Lower lobe of right lung (tissue), 2 donors: Measurements from ENCODE around the gene CSKMT. TPM values are rescaled to one million over a fixed set of nuclear protein-coding genes. Genes with fewer than 3 reads are reported as not detected.

ENCODE experiments used
- ATAC-seq, 2 donors: fragments of 200-7000 bp; cut with Tn5 transposase; one replicate each; pipeline ENCODE4 v1.9.1; 2020 to 2022; ENCODE audit warnings: mild to moderate bottlenecking in 2 of 2, moderate library complexity in 2 of 2
- DNase-seq: peaks from one replicate; pipeline ENCODE4 v3.0.0-alpha.2; 2020
- H3K27ac ChIP-seq: fragments of 200-600 bp; one replicate; pipeline ENCODE4 v1.8.0; 2022
- H3K27me3 ChIP-seq: fragments of 200-600 bp; one replicate; pipeline ENCODE4 v1.8.0; 2022; ENCODE audit warnings: low read depth
- H3K36me3 ChIP-seq: fragments of 200-600 bp; one replicate; pipeline ENCODE4 v1.8.0; 2022; ENCODE audit warnings: mild to moderate bottlenecking
- H3K4me1 ChIP-seq: fragments of 200-600 bp; one replicate; pipeline ENCODE4 v1.8.0; 2022
- H3K4me3 ChIP-seq: fragments of 200-600 bp; one replicate; pipeline ENCODE4 v1.8.0; 2022; ENCODE audit warnings: mild to moderate bottlenecking
- H3K9me3 ChIP-seq: fragments of 200-600 bp; one replicate; pipeline ENCODE4 v1.8.0; 2022
- CTCF ChIP-seq: fragments of 200-600 bp; IDR thresholded peaks from one replicate; pipeline ENCODE4 v1.8.0; 2022; ENCODE audit warnings: antibody characterized with exemption, mild to moderate bottlenecking
- intact Hi-C: fragments of 100-400 bp; cut with DNase I; formaldehyde crosslinking; loops from one replicate; pipeline ENCODE4 v1.11.0; 2022
- total RNA-seq: library from RNA; stranded (reverse); fragmentation: NEBNext Ultra II Directional; extraction: Animal tissue kit (Norgen Biotek cat#: 25700); gene quantifications from one replicate; pipeline ENCODE4 v1.2.1, GENCODE V29; 2021
- donor health status: DM: no; HTN: yes; CAD: no; lungs with severe emphysema.

CSKMT gene
- total RNA-seq, 1 donor from 2014 or later: 12.1 TPM

- intact Hi-C loops: no loop called here
- H3K9me3 ChIP-seq: no peaks in the 10 kb centered on the region
Observed at GRCh38 chr11:62677714-62678113, 12.6 kb downstream of the CSKMT start.

GRCh38 chr11:62678433-62678769, 13.3 kb downstream of the CSKMT start:
- peaks cover 37% of the 10 kb centered on the region for H3K4me1 ChIP-seq
- intact Hi-C loops: no loop called here
- H3K4me3 ChIP-seq: peak overlapping the region; percentile 97
- DNase-seq: no peak
- H3K27me3 ChIP-seq: no peaks in the 10 kb centered on the region
- peak overlapping the region; percentile 90 for H3K27ac ChIP-seq
- ATAC-seq: no peak
- H3K36me3 ChIP-seq: peaks cover 45% of the 10 kb centered on the region
- no peaks in the 10 kb centered on the region for H3K9me3 ChIP-seq
- TF ChIP-seq CTCF: no peak

More at GRCh38 chr11:62677714-62678113, 12.6 kb downstream of the CSKMT start:
- H3K4me1 ChIP-seq: peaks cover 43% of the 10 kb centered on the region
- no peak for ATAC-seq
- H3K4me3 ChIP-seq: peak overlapping the region; percentile 97
- no peak for DNase-seq
- H3K27ac ChIP-seq: no peak overlapping the region
- TF ChIP-seq CTCF: no peak
- H3K36me3 ChIP-seq: peaks cover 50% of the 10 kb centered on the region
- no peaks in the 10 kb centered on the region for H3K27me3 ChIP-seq

DNA sequence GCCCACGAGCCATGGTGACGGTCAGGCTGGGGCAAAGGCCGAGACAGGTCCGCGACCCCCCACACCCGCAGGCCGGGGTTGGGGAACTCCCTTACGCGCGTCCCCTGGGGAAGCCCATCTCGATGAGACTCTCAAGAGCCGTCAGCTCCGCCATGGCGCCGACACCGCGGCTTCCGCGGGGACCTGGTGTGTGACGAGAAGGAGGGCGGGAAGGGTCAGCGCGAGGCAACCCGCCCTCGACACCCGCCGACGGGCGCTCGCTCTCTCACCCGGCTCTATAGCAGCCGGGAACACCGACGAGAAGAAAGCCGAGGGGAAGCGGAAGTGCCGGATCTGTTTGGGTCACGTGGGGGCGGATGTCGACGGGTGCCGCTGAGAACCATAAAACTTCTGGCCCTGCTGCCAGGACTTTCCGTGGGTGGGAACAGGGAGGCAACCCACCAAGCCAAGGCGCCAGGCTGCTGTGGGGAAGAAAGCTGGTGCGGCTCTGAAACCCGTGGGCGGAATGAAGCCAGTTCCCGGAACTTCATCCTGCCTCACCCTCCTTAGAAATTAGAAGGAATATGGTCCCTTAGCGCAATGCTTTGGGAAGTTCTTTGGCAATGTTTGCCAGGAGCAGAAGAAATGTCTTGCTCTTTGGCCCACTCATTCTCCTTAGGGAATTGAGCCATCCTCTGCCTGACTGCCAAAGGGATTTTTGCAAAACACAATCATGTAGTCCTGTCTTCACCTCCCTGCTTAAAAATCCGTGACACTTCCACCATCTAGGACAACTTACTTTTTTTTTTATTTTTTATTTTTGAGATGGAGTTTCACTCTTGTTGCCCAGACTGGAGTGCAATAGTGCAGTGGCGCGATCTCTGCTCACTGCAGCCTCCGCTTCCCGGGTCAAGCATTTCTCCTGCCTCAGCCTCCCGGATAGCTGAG, 13.9 kb downstream of the CSKMT start, which contains the start of gene UBXN1:
Gene UBXN1, minus strand, starts transcription at position 304 of the 927 bp plus-strand sequence. Its CDS starts 150 bp downstream, at position 154.
- peak; percentile 94 for DNase-seq
- peaks cover 34% of the 10 kb centered on the region for H3K4me1 ChIP-seq
- ATAC-seq: peak; percentile 93 to 95
- H3K36me3 ChIP-seq: peaks cover 39% of the 10 kb centered on the region
- H3K27ac ChIP-seq: peak within 1 kb of the TSS; percentile 90
- intact Hi-C loops: no loop called here
- no peaks in the 10 kb centered on the region for H3K27me3 ChIP-seq
- H3K4me3 ChIP-seq: peak within 1 kb of the TSS; percentile 97
- TF ChIP-seq CTCF: no peak
- H3K9me3 ChIP-seq: no peaks in the 10 kb centered on the region

DNA sequence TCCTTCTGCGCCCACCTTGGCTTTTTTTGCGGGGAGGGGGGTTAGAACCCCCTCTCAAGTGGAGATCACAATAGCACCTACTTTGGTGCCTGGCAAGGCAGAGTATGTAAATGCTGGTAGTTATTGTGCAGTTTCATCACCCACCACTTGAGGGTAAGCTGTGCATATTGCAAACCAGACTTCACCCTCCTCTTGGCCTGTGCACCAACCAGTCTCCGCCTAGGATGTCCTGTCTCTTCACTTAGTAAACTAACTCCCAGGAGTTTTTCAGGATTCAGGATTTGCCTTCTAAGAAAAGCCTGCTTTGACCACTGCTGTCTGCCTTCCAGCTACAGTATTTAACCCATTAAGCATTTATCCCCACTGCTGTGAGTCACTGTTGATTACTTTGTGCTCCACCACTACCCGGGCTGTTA, 15.7 kb downstream of the CSKMT start:
- TF ChIP-seq CTCF: peak; percentile 54
- Histone ChIP-seq H3K27me3 (no peaks in the 10 kb centered on the region), H3K27ac (no peak overlapping the region), H3K36me3 (peaks cover 21% of the 10 kb centered on the region), H3K9me3 (no peaks in the 10 kb centered on the region), H3K4me3 (no peak overlapping the region), H3K4me1 (peaks cover 34% of the 10 kb centered on the region)
- ATAC-seq: peak; percentile 75 to 79
- intact Hi-C loops: no loop called here
- DNase-seq: no peak

DNA sequence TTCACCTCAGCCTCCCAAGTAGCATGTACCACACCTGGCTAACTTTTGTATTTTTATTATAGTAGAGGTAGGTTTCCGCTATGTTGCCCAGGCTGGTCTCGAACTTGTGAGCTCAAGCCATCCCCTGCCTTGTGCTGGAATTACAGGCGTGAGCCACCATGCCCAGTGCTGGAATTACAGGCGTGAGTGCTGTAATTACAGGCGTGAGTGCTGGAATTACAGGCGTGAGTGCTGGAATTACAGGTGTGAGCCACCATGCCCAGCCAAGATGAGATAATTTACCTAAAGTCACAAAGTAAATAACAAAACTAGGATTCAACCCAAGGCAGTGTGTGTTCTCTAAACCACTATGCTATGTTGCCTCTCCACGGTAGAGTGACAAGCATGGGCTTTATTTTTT, 17.4 kb downstream of the CSKMT start:
- Histone ChIP-seq H3K36me3 (peaks cover 4% of the 10 kb centered on the region), H3K27ac (no peak overlapping the region), H3K4me3 (no peak overlapping the region), H3K27me3 (peaks cover under 1% of the 10 kb centered on the region), H3K4me1 (peaks cover 29% of the 10 kb centered on the region), H3K9me3 (no peaks in the 10 kb centered on the region)
- DNase-seq: no peak
- no peak for TF ChIP-seq CTCF
- intact Hi-C loops: no loop called here
- no peak for ATAC-seq
